ENCODE results near the gene PTDSS2. TPM values are rescaled to one million over a fixed set of nuclear protein-coding genes. Genes with fewer than 3 reads are reported as not detected.

The PTDSS2 gene
- total and polyA plus RNA-seq, 9 of the 15 experiments (the other 6 are each of a cell fraction or from before 2014, with no cell fraction given): 0.45 to 53.9 (median 17.2) TPM

DNA sequence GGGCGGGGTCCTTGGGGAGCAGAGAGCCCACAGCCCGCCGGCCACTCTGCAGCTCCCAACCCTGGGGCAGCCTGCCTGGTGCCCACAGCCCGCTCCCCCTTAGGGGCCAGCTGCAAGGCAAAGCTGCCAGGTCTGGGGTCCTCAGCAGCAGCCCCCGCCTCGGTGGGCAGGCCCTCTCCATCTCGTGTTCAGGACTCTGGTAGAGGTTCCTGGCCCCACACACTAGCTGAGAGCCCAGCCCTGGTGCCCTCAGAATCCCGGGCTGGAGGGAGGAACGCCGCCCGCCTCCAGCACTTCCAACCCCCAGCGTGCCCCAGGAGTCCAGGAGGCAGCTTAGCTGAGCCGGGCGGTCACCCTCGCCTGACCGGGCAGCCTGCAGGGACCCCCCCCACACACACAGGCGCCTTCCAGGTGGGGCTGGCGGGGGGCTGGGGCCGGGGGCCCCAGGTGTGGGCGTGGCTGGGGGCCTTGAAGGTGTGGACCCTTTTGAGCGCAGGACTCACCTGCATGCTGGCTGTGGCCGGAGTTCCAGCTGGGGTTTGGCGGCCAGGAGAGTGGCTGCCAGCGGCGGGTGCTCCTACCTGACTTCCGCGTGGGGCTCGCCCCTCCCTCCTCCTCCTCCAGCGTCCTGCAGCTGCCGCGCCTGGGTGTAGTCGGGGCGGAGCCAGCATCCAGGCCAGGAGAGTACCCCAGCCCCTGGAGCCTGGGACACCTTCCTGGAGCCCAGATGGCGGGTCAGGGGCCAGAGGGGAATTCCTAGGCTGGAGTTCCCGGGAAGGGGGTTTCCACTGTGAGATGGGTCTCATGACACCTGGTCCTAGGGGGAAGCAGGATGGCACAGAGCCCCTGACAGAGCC, 8.4 kb upstream of the PTDSS2 start, which contains the start of gene ANO9 (continued):
- TF ChIP-seq, protein P1, sequence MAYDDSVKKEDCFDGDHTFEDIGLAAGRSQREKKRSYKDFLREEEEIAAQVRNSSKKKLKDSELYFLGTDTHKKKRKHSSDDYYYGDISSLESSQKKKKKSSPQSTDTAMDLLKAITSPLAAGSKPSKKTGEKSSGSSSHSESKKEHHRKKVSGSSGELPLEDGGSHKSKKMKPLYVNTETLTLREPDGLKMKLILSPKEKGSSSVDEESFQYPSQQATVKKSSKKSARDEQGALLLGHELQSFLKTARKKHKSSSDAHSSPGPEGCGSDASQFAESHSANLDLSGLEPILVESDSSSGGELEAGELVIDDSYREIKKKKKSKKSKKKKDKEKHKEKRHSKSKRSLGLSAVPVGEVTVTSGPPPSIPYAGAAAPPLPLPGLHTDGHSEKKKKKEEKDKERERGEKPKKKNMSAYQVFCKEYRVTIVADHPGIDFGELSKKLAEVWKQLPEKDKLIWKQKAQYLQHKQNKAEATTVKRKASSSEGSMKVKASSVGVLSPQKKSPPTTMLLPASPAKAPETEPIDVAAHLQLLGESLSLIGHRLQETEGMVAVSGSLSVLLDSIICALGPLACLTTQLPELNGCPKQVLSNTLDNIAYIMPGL (CRISPR knock-in tag; IDR thresholded peaks at IDR 0.05): no peak
- TF ChIP-seq ZBTB7A (IDR thresholded peaks at IDR 0.05; ENCODE audit: borderline replicate concordance, control insufficient read depth, low read depth, low read length) (peak; percentile 6; the same call in 1 of the 2 replicates), CCAR2 (IDR thresholded peaks at IDR 0.05; ENCODE audit: low read depth, low read length) (no peak), ZFP30 (CRISPR knock-in tag; IDR thresholded peaks at IDR 0.05; ENCODE audit: borderline replicate concordance) (no peak), JUND (IDR thresholded peaks at IDR 0.05; ENCODE audit: borderline replicate concordance, low read depth, low read length) (no peak), JUND (tag; IDR thresholded peaks at IDR 0.05; ENCODE audit: borderline replicate concordance, low read depth, low read length) (no peak), KLF10 (CRISPR knock-in tag; IDR thresholded peaks at IDR 0.05) (no peak), YY1 (IDR thresholded peaks at IDR 0.05; ENCODE audit: borderline replicate concordance in 1 of 3, control insufficient read depth in 1 of 3, extremely low read depth in 1 of 3, insufficient read depth in 3 of 3, insufficient read length in 1 of 3, insufficient replicate concordance in 2 of 3, low read depth in 1 of 3, low read length in 2 of 3) (no peak), BMI1 (IDR thresholded peaks at IDR 0.05; ENCODE audit: low read length) (no peak), SMARCE1 (IDR thresholded peaks at IDR 0.05) (no peak), FOXJ2 (tag; IDR thresholded peaks at IDR 0.05) (no peak), ETS1 (conservative IDR thresholded peaks at IDR 0.05; ENCODE audit: control insufficient read depth, low read depth, low read length) (no peak), E2F8 (IDR thresholded peaks at IDR 0.05; ENCODE audit: low read depth, partially characterized antibody) (no peak), GABPB2 (CRISPR knock-in tag; conservative IDR thresholded peaks at IDR 0.05) (no peak), MAFG (tag; conservative IDR thresholded peaks at IDR 0.05) (no peak), POLR3A (IDR thresholded peaks at IDR 0.05; ENCODE audit: borderline replicate concordance, extremely low read depth, insufficient read depth, insufficient read length) (no peak), NFIX (CRISPR knock-in tag; IDR thresholded peaks at IDR 0.05; ENCODE audit: low read depth) (no peak)
- TF ChIP-seq, protein P2, sequence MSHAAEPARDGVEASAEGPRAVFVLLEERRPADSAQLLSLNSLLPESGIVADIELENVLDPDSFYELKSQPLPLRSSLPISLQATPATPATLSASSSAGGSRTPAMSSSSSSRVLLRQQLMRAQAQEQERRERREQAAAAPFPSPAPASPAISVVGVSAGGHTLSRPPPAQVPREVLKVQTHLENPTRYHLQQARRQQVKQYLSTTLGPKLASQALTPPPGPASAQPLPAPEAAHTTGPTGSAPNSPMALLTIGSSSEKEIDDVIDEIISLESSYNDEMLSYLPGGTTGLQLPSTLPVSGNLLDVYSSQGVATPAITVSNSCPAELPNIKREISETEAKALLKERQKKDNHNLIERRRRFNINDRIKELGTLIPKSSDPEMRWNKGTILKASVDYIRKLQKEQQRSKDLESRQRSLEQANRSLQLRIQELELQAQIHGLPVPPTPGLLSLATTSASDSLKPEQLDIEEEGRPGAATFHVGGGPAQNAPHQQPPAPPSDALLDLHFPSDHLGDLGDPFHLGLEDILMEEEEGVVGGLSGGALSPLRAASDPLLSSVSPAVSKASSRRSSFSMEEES (CRISPR knock-in tag; IDR thresholded peaks at IDR 0.05): no peak
